Measurements from ENCODE around the gene GEMIN8.

- TF ChIP-seq, protein P1, sequence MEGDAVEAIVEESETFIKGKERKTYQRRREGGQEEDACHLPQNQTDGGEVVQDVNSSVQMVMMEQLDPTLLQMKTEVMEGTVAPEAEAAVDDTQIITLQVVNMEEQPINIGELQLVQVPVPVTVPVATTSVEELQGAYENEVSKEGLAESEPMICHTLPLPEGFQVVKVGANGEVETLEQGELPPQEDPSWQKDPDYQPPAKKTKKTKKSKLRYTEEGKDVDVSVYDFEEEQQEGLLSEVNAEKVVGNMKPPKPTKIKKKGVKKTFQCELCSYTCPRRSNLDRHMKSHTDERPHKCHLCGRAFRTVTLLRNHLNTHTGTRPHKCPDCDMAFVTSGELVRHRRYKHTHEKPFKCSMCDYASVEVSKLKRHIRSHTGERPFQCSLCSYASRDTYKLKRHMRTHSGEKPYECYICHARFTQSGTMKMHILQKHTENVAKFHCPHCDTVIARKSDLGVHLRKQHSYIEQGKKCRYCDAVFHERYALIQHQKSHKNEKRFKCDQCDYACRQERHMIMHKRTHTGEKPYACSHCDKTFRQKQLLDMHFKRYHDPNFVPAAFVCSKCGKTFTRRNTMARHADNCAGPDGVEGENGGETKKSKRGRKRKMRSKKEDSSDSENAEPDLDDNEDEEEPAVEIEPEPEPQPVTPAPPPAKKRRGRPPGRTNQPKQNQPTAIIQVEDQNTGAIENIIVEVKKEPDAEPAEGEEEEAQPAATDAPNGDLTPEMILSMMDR (IDR thresholded peaks at IDR 0.05): no peak
- no peak for TF ChIP-seq POLR2A (IDR thresholded peaks at IDR 0.05)
Observed at GRCh38 chrX:14029039-14029424, 660 bp downstream of the GEMIN8 start.
